Caco-2 (cell line): ENCODE results near the gene HECA. TPM values are rescaled to one million over a fixed set of nuclear protein-coding genes. Genes with fewer than 3 reads are reported as not detected.

ENCODE experiments used
- Bru-seq: library from RNA; stranded (reverse); fragments of 400-500 nt; gene quantifications from one replicate; lab custom pipeline; 2021; lab: Mats Ljungman, UMichigan
- BruChase-seq, 2 experiments: library from RNA; stranded (reverse); fragments of 400-500 nt; gene quantifications; one replicate each; lab custom pipeline; 2021; lab: Mats Ljungman, UMichigan
- BruUV-seq: library from RNA; stranded (reverse); fragments of 400-500 nt; replicated peaks from 2 replicates; lab custom pipeline; 2021; lab: Mats Ljungman, UMichigan
- CTCF ChIA-PET: fragments of 300-600 bp; sonication (Branson Sonifier 250); formaldehyde crosslinking; loops from one replicate; lab custom pipeline; 2022; ENCODE audit warnings: antibody characterized with exemption; lab: Charles Lee
- POLR2A ChIA-PET: fragments of 300-600 bp; sonication (Branson Sonifier 250); formaldehyde crosslinking; loops from one replicate; lab custom pipeline; 2022; ENCODE audit warnings: antibody characterized with exemption; lab: Charles Lee
- DNase-seq, 2 experiments: peaks; one replicate each; pipeline versions ENCODE4 v3.0.0 to v3.0.0-alpha.2; 2020 to 2022
- H3K27me3 ChIP-seq: replicated peaks from 2 replicates; pipeline ENCODE4 v1.6.0; 2011; ENCODE audit warnings: low read length; ENCODE audit not compliant: control insufficient read depth, insufficient read depth
- H3K36me3 ChIP-seq: 2 replicates; pipeline ENCODE4 v1.5.1; 2011; ENCODE audit warnings: low read length; ENCODE audit not compliant: control insufficient read depth, insufficient read depth
- H3K4me1 ChIP-seq: fragments of 250-450 bp; sonication (Bioruptor Pico); 2 replicates; pipeline ENCODE4 v1.5.1; 2020; ENCODE audit warnings: mild to moderate bottlenecking
- H3K4me3 ChIP-seq: 2 replicates; pipeline ENCODE4 v1.5.1; 2011; ENCODE audit warnings: low read depth, mild to moderate bottlenecking, control low read depth, low read length
- H3K9me3 ChIP-seq: fragments of 250-450 bp; sonication (Bioruptor Pico); 2 replicates; pipeline ENCODE4 v1.5.1; 2020; ENCODE audit warnings: mild to moderate bottlenecking, moderate library complexity
- H3K27ac Mint-ChIP-seq: one replicate; pipeline ENCODE4 v1.8.0; 2022; ENCODE audit warnings: mixed read lengths; ENCODE audit not compliant: unreplicated experiment
- H3K27me3 Mint-ChIP-seq: one replicate; pipeline ENCODE4 v1.8.0; 2022; ENCODE audit warnings: mixed read lengths; ENCODE audit not compliant: insufficient read depth, unreplicated experiment
- H3K36me3 Mint-ChIP-seq: one replicate; pipeline ENCODE4 v1.8.0; 2022; ENCODE audit warnings: mild to moderate bottlenecking, mixed read lengths; ENCODE audit not compliant: insufficient read depth, unreplicated experiment
- H3K4me1 Mint-ChIP-seq: one replicate; pipeline ENCODE4 v1.8.0; 2022; ENCODE audit warnings: low read depth, mixed read lengths; ENCODE audit not compliant: unreplicated experiment
- H3K4me3 Mint-ChIP-seq: one replicate; pipeline ENCODE4 v1.8.0; 2022; ENCODE audit warnings: mild to moderate bottlenecking, moderate library complexity, mixed read lengths; ENCODE audit not compliant: unreplicated experiment
- H3K9me3 Mint-ChIP-seq: one replicate; pipeline ENCODE4 v1.8.0; 2022; ENCODE audit warnings: mixed read lengths; ENCODE audit not compliant: unreplicated experiment
- intact Hi-C: fragments of 100-400 bp; cut with micrococcal nuclease; formaldehyde crosslinking; loops from one replicate; pipeline ENCODE4 v1.10.0; 2022; ENCODE audit not compliant: unreplicated experiment
- long read RNA-seq: library from polyadenylated mRNA; stranded (forward); transcript quantifications from one replicate; pipeline ENCODE4 v2.0.0, GENCODE V29; 2022
- total RNA-seq: library from RNA; stranded (reverse); gene quantifications from 2 replicates; pipeline ENCODE4 v1.2.3, GENCODE V29; 2022
- TF ChIP-seq, protein P1 (sequence below), 2 experiments: fragments of 200-600 bp in 1 of 2; IDR thresholded peaks; 1 replicate in 1 of 2; 2 replicates in 1 of 2; pipeline versions ENCODE4 v1.5.1 to v1.8.0; 2011 to 2022; ENCODE audit warnings: antibody characterized with exemption in 1 of 2, control low read depth in 1 of 2, inconsistent platforms in 1 of 2, low read depth in 1 of 2, low read length in 1 of 2, mild to moderate bottlenecking in 1 of 2, moderate library complexity in 1 of 2; ENCODE audit not compliant: insufficient read depth in 1 of 2, severe bottlenecking in 1 of 2, unreplicated experiment in 1 of 2

The HECA gene
- total RNA-seq (4.9 and 5.2 TPM in 2 replicates), Bru-seq, nascent RNA (percentile 56 among the genes with signal in this experiment), BruChase-seq, experiment 1, labeled RNA remaining after a 2-hour chase (percentile 58 among the genes with signal in this experiment), BruChase-seq, experiment 2, labeled RNA remaining after a 6-hour chase (percentile 54 among the genes with signal in this experiment)
- long read RNA-seq, full-length matches to known transcripts = 5 of 7 reads
- long read RNA-seq, partial matches to known transcripts = 0 of 7 reads
- long read RNA-seq, other reads (novel, unspliced or antisense) = 2 of 7 reads

GRCh38 chr6:139134817-139135577 is at the start of gene HECA:
TSS of gene HECA (plus strand) at chr6:139135080. CDS start at chr6:139135397, 317 bp downstream.
- Histone ChIP-seq H3K27me3 (no peaks in the 10 kb centered on the region), H3K4me1 (no peaks in the 10 kb centered on the region), H3K36me3 (no peaks in the 10 kb centered on the region), H3K4me3 (peak within 1 kb of the TSS; percentile 89), H3K9me3 (no peaks in the 10 kb centered on the region)
- DNase-seq = peak; percentile 96 to 97
- BruUV-seq = no TSS peak
- CTCF ChIA-PET = no interaction called here
- H3K9me3 Mint-ChIP-seq = no peaks in the 10 kb centered on the region
- H3K27me3 Mint-ChIP-seq = no peaks in the 10 kb centered on the region
- POLR2A ChIA-PET = no interaction called here
- intact Hi-C loops = loop anchor here (2.0 kb wide), 1 partner anchor 84 kb away; no protein-coding TSS in a partner anchor
- H3K4me1 Mint-ChIP-seq = peaks cover 7% of the 10 kb centered on the region
- H3K27ac Mint-ChIP-seq = peak within 1 kb of the TSS; percentile 74
- TF ChIP-seq, protein P1, sequence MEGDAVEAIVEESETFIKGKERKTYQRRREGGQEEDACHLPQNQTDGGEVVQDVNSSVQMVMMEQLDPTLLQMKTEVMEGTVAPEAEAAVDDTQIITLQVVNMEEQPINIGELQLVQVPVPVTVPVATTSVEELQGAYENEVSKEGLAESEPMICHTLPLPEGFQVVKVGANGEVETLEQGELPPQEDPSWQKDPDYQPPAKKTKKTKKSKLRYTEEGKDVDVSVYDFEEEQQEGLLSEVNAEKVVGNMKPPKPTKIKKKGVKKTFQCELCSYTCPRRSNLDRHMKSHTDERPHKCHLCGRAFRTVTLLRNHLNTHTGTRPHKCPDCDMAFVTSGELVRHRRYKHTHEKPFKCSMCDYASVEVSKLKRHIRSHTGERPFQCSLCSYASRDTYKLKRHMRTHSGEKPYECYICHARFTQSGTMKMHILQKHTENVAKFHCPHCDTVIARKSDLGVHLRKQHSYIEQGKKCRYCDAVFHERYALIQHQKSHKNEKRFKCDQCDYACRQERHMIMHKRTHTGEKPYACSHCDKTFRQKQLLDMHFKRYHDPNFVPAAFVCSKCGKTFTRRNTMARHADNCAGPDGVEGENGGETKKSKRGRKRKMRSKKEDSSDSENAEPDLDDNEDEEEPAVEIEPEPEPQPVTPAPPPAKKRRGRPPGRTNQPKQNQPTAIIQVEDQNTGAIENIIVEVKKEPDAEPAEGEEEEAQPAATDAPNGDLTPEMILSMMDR (IDR thresholded peaks at IDR 0.05; ENCODE audit: insufficient read depth in 1 of 2, low read depth in 1 of 2, low read length in 1 of 2, severe bottlenecking in 1 of 2, unreplicated experiment in 1 of 2) = no peak
- H3K4me3 Mint-ChIP-seq = peak within 1 kb of the TSS; percentile 82
- H3K36me3 Mint-ChIP-seq = peaks cover 11% of the 10 kb centered on the region

DNA sequence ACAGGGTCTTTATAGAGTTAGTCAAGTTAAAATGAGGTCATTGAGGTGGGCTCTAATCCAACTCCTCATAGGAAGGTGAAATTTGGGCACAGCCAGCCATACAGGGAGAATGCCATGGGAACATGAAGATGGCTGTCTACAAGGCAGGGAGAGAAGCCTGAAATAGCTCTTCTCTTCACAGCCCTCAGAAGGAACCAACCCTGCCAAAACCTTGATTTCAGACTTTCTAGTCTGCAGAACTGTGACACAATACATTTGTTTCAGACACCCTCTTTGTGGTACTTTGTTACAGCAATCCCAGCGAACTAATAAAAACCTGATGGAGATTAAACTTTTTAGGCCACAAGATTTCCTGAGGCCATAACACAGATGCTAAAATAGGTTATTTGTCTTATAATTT is 43.1 kb upstream of the HECA start:
- no peaks in the 10 kb centered on the region for H3K9me3 ChIP-seq
- ChIA-PET POLR2A (no interaction called here), CTCF (no interaction called here)
- H3K4me3 ChIP-seq = no peak overlapping the region
- H3K4me1 Mint-ChIP-seq = peaks cover 8% of the 10 kb centered on the region
- H3K36me3 ChIP-seq = no peaks in the 10 kb centered on the region
- no peaks in the 10 kb centered on the region for H3K27me3 ChIP-seq
- peaks cover 13% of the 10 kb centered on the region for H3K9me3 Mint-ChIP-seq
- H3K4me1 ChIP-seq = no peaks in the 10 kb centered on the region
- no peak overlapping the region for H3K4me3 Mint-ChIP-seq
- BruUV-seq = no TSS peak
- intact Hi-C loops = no loop called here
- no peaks in the 10 kb centered on the region for H3K36me3 Mint-ChIP-seq
- no peaks in the 10 kb centered on the region for H3K27me3 Mint-ChIP-seq
- H3K27ac Mint-ChIP-seq = no peak overlapping the region
- no peak for DNase-seq
- TF ChIP-seq, protein P1 (IDR thresholded peaks at IDR 0.05; ENCODE audit: insufficient read depth in 1 of 2, low read depth in 1 of 2, low read length in 1 of 2, severe bottlenecking in 1 of 2, unreplicated experiment in 1 of 2) = no peak

GRCh38 chr6:139099984-139100383 is 34.9 kb upstream of the HECA start:
- Mint-ChIP-seq H3K27me3 (no peaks in the 10 kb centered on the region), H3K4me1 (no peaks in the 10 kb centered on the region), H3K9me3 (peaks cover 10% of the 10 kb centered on the region), H3K36me3 (no peaks in the 10 kb centered on the region), H3K4me3 (no peak overlapping the region), H3K27ac (no peak overlapping the region)
- BruUV-seq = no TSS peak
- Histone ChIP-seq H3K36me3 (no peaks in the 10 kb centered on the region), H3K4me1 (no peaks in the 10 kb centered on the region), H3K9me3 (no peaks in the 10 kb centered on the region), H3K4me3 (no peak overlapping the region), H3K27me3 (no peaks in the 10 kb centered on the region)
- ChIA-PET POLR2A (no interaction called here), CTCF (no interaction called here)
- no peak for DNase-seq
- intact Hi-C loops = loop anchor here (1.0 kb wide), 1 partner anchor 19 kb away; no protein-coding TSS in a partner anchor
- TF ChIP-seq, protein P1 (IDR thresholded peaks at IDR 0.05; ENCODE audit: insufficient read depth in 1 of 2, low read depth in 1 of 2, low read length in 1 of 2, severe bottlenecking in 1 of 2, unreplicated experiment in 1 of 2) = no peak
